ENCODE results near the gene ZEB2.

DNA sequence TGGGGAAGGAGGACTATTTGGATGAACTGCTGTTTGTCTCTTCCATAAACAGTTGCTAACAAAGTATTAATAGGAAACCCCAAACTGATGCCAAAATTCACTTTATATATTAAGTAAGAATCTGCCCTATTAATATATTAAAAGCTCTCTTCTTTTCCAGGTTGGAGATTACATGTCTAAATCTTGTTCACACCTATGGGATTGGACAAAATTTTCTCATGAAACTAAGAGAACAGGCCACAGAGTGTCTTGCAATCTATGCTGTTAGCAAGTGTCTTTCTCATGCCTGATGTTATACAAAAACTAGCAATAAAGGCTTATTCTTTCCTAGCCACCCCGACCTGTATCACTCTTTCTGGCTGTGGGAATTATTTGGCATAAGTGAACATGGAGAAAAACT, 18.3 kb downstream of the ZEB2 start:
- TF ChIP-seq, protein P1, sequence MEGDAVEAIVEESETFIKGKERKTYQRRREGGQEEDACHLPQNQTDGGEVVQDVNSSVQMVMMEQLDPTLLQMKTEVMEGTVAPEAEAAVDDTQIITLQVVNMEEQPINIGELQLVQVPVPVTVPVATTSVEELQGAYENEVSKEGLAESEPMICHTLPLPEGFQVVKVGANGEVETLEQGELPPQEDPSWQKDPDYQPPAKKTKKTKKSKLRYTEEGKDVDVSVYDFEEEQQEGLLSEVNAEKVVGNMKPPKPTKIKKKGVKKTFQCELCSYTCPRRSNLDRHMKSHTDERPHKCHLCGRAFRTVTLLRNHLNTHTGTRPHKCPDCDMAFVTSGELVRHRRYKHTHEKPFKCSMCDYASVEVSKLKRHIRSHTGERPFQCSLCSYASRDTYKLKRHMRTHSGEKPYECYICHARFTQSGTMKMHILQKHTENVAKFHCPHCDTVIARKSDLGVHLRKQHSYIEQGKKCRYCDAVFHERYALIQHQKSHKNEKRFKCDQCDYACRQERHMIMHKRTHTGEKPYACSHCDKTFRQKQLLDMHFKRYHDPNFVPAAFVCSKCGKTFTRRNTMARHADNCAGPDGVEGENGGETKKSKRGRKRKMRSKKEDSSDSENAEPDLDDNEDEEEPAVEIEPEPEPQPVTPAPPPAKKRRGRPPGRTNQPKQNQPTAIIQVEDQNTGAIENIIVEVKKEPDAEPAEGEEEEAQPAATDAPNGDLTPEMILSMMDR (IDR thresholded peaks at IDR 0.05), result no peak
- TF ChIP-seq POLR2A (IDR thresholded peaks at IDR 0.05), result no peak
- TF ChIP-seq EP300 (IDR thresholded peaks at IDR 0.05), result no peak

Measured in ovary (tissue), 3 donors.